Liver (tissue), 9 donors: ENCODE measurements around the gene ARMC9. TPM values are rescaled to one million over a fixed set of nuclear protein-coding genes. Genes with fewer than 3 reads are reported as not detected.

Experiments used
- DNase-seq: peaks from one replicate; pipeline ENCODE4 v3.0.0-alpha.2; 2017; ENCODE audit warnings: low spot score
- H3K27ac ChIP-seq, 2 donors: one replicate each; pipeline ENCODE4 v1.7.0; 2013; ENCODE audit warnings: inconsistent platforms in 2 of 2, low read length in 2 of 2, control low read depth in 1 of 2, low read depth in 1 of 2, mild to moderate bottlenecking in 1 of 2
- H3K27me3 ChIP-seq, 4 donors: one replicate each; pipeline versions ENCODE4 v1.6.1 to v1.7.0; 2013; ENCODE audit warnings: low read length in 3 of 4, inconsistent platforms in 1 of 4, mild to moderate bottlenecking in 1 of 4, moderate library complexity in 1 of 4; ENCODE audit not compliant: control insufficient read depth in 4 of 4, insufficient read depth in 4 of 4
- H3K36me3 ChIP-seq, 4 donors: one replicate each; pipeline versions ENCODE4 v1.6.1 to v1.7.0; 2013; ENCODE audit warnings: low read length in 3 of 4, mild to moderate bottlenecking in 3 of 4, low read depth in 1 of 4, moderate library complexity in 1 of 4; ENCODE audit not compliant: control insufficient read depth in 4 of 4, insufficient read depth in 3 of 4
- H3K4me1 ChIP-seq, 4 donors: one replicate each; pipeline versions ENCODE4 v1.6.1 to v1.7.0; 2013; ENCODE audit warnings: low read length in 3 of 4, mild to moderate bottlenecking in 3 of 4, moderate library complexity in 1 of 4; ENCODE audit not compliant: control insufficient read depth in 4 of 4, insufficient read depth in 4 of 4
- H3K4me3 ChIP-seq, 3 donors: one replicate each; pipeline versions ENCODE4 v1.6.1 to v1.7.0; 2013; ENCODE audit warnings: low read length in 3 of 3, control low read depth in 1 of 3, low read depth in 1 of 3, mild to moderate bottlenecking in 1 of 3
- H3K9ac ChIP-seq, 2 donors: one replicate each; pipeline ENCODE4 v1.7.0; 2013; ENCODE audit warnings: low read length in 2 of 2, mild to moderate bottlenecking in 2 of 2, moderate library complexity in 2 of 2, control low read depth in 1 of 2, low read depth in 1 of 2
- H3K9me3 ChIP-seq, 4 donors: one replicate each; pipeline versions ENCODE4 v1.6.1 to v1.7.0; 2013; ENCODE audit warnings: low read length in 3 of 4; ENCODE audit not compliant: control insufficient read depth in 4 of 4
- EGR1 ChIP-seq, 2 donors: IDR thresholded peaks; 2 replicates each; pipeline ENCODE4 v1.6.1; 2016 to 2018; ENCODE audit warnings: antibody characterized with exemption in 2 of 2, low read depth in 2 of 2
- FOXA1 ChIP-seq: IDR thresholded peaks from 2 replicates; pipeline ENCODE4 v1.6.1; 2016; ENCODE audit warnings: antibody characterized with exemption
- FOXA2 ChIP-seq: IDR thresholded peaks from 2 replicates; pipeline ENCODE4 v1.6.1; 2016; ENCODE audit warnings: antibody characterized with exemption
- GABPA ChIP-seq, 2 donors: IDR thresholded peaks in 1 of 2; conservative IDR thresholded peaks in 1 of 2; 2 replicates each; pipeline ENCODE4 v1.6.1; 2016; ENCODE audit warnings: antibody characterized with exemption in 2 of 2, mild to moderate bottlenecking in 1 of 2, moderate library complexity in 1 of 2
- HNF4G ChIP-seq: IDR thresholded peaks from 2 replicates; pipeline ENCODE4 v1.6.1; 2016; ENCODE audit warnings: antibody characterized with exemption
- JUND ChIP-seq, 2 donors: IDR thresholded peaks; 2 replicates each; pipeline ENCODE4 v1.6.1; 2016; ENCODE audit warnings: antibody characterized with exemption in 2 of 2
- MAX ChIP-seq: IDR thresholded peaks from 2 replicates; pipeline ENCODE4 v1.6.1; 2016; ENCODE audit warnings: antibody characterized with exemption
- NR2F2 ChIP-seq: IDR thresholded peaks from 2 replicates; pipeline ENCODE4 v1.6.1; 2016; ENCODE audit warnings: antibody characterized with exemption
- RAD21 ChIP-seq, 2 donors: IDR thresholded peaks; 2 replicates each; pipeline ENCODE4 v1.6.1; 2016; ENCODE audit warnings: antibody characterized with exemption in 2 of 2, mild to moderate bottlenecking in 2 of 2
- REST ChIP-seq: IDR thresholded peaks from 2 replicates; pipeline ENCODE4 v1.6.1; 2016; ENCODE audit warnings: antibody characterized with exemption, mild to moderate bottlenecking
- RXRA ChIP-seq, 2 donors: IDR thresholded peaks; 2 replicates each; pipeline ENCODE4 v1.6.1; 2017 to 2018; ENCODE audit warnings: antibody characterized with exemption in 2 of 2, mild to moderate bottlenecking in 1 of 2
- SP1 ChIP-seq: IDR thresholded peaks from 2 replicates; pipeline ENCODE4 v1.6.1; 2018; ENCODE audit warnings: antibody characterized with exemption, mild to moderate bottlenecking
- TAF1 ChIP-seq: conservative IDR thresholded peaks from 2 replicates; pipeline ENCODE4 v1.6.1; 2016; ENCODE audit warnings: antibody characterized with exemption, mild to moderate bottlenecking
- YY1 ChIP-seq: IDR thresholded peaks from 2 replicates; pipeline ENCODE4 v1.6.1; 2016; ENCODE audit warnings: antibody characterized with exemption, mild to moderate bottlenecking
- WGBS: extraction: QIAGEN DNeasy Blood & Tissue Kit; methylation state at CpG from one replicate; pipeline ENCODE4 v1.1.7; 2013; 5-methylcytosine and 5-hydroxymethylcytosine counted together
- polyA plus RNA-seq, 2 donors: library from polyadenylated mRNA; stranded (reverse) in 1 of 2; unstranded in 1 of 2; fragments of 200-250 nt in 1 of 2; fragments of >200 nt in 1 of 2; fragmentation: Nextera tagmentation in 1 of 2; extraction: Ambion mirVana in 1 of 2; gene quantifications; one replicate each; pipeline versions ENCODE4 v1.2.1 to v1.2.3, GENCODE V29; 2013 to 2015
- total RNA-seq, 2 donors: library from RNA; depleted of rRNA; stranded (reverse); fragments of >200 nt; gene quantifications; one replicate each; pipeline ENCODE4 v1.2.3, GENCODE V29; 2014
- TF ChIP-seq, protein P1 (sequence below): fragments of 150-350 bp; IDR thresholded peaks from 2 replicates; pipeline ENCODE4 v1.5.1; 2017; ENCODE audit warnings: improper control_type of control experiment, low read depth, low read length; ENCODE audit not compliant: missing input control
- donor health status: healthy.
- donor health status: healthy.
- donor health status: healthy.
- donor health status: healthy.
- donor health status: healthy.

ARMC9 gene
- total and polyA plus RNA-seq, 4 donors, result 1.1 to 2.3 (median 1.8) TPM

DNA sequence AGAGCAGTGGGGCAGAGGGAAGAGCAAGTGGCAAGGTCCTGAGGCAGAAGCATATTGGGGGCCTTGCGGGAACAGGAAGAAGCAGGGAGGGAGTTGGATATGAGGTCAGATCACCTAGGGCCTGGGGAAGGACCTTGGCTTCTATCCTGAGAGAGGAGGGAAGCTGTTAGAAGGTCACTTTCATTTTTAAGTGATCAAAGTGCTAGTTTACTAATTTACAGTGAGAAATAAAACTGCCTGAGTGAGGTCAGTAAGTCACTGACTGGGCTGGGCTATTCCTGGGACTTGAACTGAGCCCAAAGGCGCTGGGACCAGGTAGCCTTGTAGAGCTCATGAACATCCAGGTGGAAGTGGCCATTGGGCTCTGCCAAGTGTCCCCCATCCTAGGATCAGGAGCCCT is 120.5 kb downstream of the ARMC9 start:
- no peaks in the 10 kb centered on the region for H3K9me3 ChIP-seq
- H3K36me3 ChIP-seq, result no peaks in the 10 kb centered on the region
- no peaks in the 10 kb centered on the region for H3K27me3 ChIP-seq
- TF ChIP-seq FOXA2 (no peak), TAF1 (no peak), NR2F2 (no peak), RXRA (IDR thresholded peaks at IDR 0.05) (no peak), MAX (no peak), GABPA (IDR thresholded peaks at IDR 0.05 in 1 of 2, conservative IDR thresholded peaks at IDR 0.05 in 1 of 2) (no peak), EGR1 (IDR thresholded peaks at IDR 0.05; ENCODE audit: low read depth in 2 of 2) (no peak), RAD21 (IDR thresholded peaks at IDR 0.05) (no peak), REST (no peak), FOXA1 (no peak), HNF4G (no peak)
- TF ChIP-seq, protein P1, sequence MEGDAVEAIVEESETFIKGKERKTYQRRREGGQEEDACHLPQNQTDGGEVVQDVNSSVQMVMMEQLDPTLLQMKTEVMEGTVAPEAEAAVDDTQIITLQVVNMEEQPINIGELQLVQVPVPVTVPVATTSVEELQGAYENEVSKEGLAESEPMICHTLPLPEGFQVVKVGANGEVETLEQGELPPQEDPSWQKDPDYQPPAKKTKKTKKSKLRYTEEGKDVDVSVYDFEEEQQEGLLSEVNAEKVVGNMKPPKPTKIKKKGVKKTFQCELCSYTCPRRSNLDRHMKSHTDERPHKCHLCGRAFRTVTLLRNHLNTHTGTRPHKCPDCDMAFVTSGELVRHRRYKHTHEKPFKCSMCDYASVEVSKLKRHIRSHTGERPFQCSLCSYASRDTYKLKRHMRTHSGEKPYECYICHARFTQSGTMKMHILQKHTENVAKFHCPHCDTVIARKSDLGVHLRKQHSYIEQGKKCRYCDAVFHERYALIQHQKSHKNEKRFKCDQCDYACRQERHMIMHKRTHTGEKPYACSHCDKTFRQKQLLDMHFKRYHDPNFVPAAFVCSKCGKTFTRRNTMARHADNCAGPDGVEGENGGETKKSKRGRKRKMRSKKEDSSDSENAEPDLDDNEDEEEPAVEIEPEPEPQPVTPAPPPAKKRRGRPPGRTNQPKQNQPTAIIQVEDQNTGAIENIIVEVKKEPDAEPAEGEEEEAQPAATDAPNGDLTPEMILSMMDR, result no peak
- H3K4me3 ChIP-seq, result no peak overlapping the region
- H3K9ac ChIP-seq, result no peak overlapping the region
- H3K4me1 ChIP-seq, result no peaks in the 10 kb centered on the region
- no peak for DNase-seq
- no peak overlapping the region for H3K27ac ChIP-seq
- 91% methylated on average over 2 of the region's 2 CpGs for WGBS

- Histone ChIP-seq H3K27ac (no peak overlapping the region), H3K4me1 (no peaks in the 10 kb centered on the region), H3K4me3 (no peak overlapping the region), H3K9ac (no peak overlapping the region), H3K36me3 (no peaks in the 10 kb centered on the region), H3K9me3 (no peaks in the 10 kb centered on the region), H3K27me3 (no peaks in the 10 kb centered on the region)
- DNase-seq, result no peak
- TF ChIP-seq JUND (IDR thresholded peaks at IDR 0.05) (no peak), FOXA2 (no peak)
- WGBS, result 78% methylated on average over 1 of the region's 1 CpG
Measured at GRCh38 chr2:231319867-231320266, 121.4 kb downstream of the ARMC9 start.

DNA sequence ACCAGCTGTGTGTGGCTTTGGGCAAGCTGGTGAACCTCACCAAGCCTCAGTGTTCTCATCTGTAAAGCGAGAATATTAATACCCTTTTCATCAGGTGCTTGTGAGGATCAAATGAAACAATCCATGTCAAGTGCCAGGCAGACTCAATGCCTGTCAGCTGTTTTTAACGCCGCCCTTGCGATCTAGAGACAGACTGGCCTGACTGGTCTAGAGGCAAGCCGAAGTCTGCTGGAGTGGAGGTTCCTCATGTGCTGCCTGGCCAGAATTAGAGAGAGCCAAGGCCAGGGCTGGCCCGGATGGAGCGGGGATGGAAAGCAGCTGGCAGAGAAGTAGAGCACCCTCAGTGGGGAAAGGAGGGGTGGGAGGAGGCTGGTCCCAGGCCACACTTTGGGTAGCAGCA is 122.6 kb downstream of the ARMC9 start:
- no peak overlapping the region for H3K27ac ChIP-seq
- WGBS, result 86% methylated on average over 7 of the region's 7 CpGs

More for the DNA sequence above, 122.6 kb downstream of the ARMC9 start:
- Histone ChIP-seq H3K36me3 (no peaks in the 10 kb centered on the region), H3K27me3 (no peaks in the 10 kb centered on the region), H3K9me3 (no peaks in the 10 kb centered on the region), H3K9ac (no peak overlapping the region), H3K4me1 (no peaks in the 10 kb centered on the region), H3K4me3 (no peak overlapping the region)
- no peak for DNase-seq
- TF ChIP-seq JUND (IDR thresholded peaks at IDR 0.05) (no peak), FOXA2 (no peak), YY1 (no peak), FOXA1 (no peak), REST (no peak), GABPA (IDR thresholded peaks at IDR 0.05 in 1 of 2, conservative IDR thresholded peaks at IDR 0.05 in 1 of 2) (no peak), MAX (no peak), SP1 (no peak), HNF4G (no peak)
- TF ChIP-seq, protein P1, result no peak
